Left kidney (tissue), 8 donors: ENCODE measurements around the gene KCNK1. TPM values are rescaled to one million over a fixed set of nuclear protein-coding genes. Genes with fewer than 3 reads are reported as not detected.

Experiments used
- DNase-seq: peaks from one replicate; pipeline ENCODE4 v3.0.0-alpha.2; 2013
- long read RNA-seq, 8 donors: transcript quantifications; one replicate each; lab custom pipeline, GENCODE V29; 2026
- polyA plus RNA-seq: library from polyadenylated mRNA; unstranded; fragments of 120-200 nt; gene quantifications from one replicate; pipeline ENCODE4 v1.2.1, GENCODE V29; 2013; ENCODE audit not compliant: insufficient read length

Gene KCNK1
- 6.2 TPM for polyA plus RNA-seq
- long read RNA-seq, donor 1, transcript KCNK1-202 (3 exons, 2,161 nt): major isoform, 5 of 5 reads
- long read RNA-seq, donor 1, partial matches to known transcripts: 0 of 5 reads
- long read RNA-seq, donor 1, other reads (novel, unspliced or antisense): 0 of 5 reads
- long read RNA-seq, donor 2, transcript KCNK1-202 (3 exons, 2,161 nt): major isoform, 5 of 5 reads
- long read RNA-seq, donor 2, partial matches to known transcripts: 0 of 5 reads
- long read RNA-seq, donor 2, other reads (novel, unspliced or antisense): 0 of 5 reads
- long read RNA-seq, donor 3, partial matches to known transcripts: 0 of 3 reads
- long read RNA-seq, donor 3, other reads (novel, unspliced or antisense): 0 of 3 reads
- long read RNA-seq, donor 4: 0 reads
- long read RNA-seq, donor 5, transcript KCNK1-202 (3 exons, 2,161 nt): major isoform, 12 of 12 reads
- long read RNA-seq, donor 5, partial matches to known transcripts: 0 of 12 reads
- long read RNA-seq, donor 5, other reads (novel, unspliced or antisense): 0 of 12 reads
- long read RNA-seq, donor 6, transcript KCNK1-202 (3 exons, 2,161 nt): major isoform, 6 of 6 reads
- long read RNA-seq, donor 6, partial matches to known transcripts: 0 of 6 reads
- long read RNA-seq, donor 6, other reads (novel, unspliced or antisense): 0 of 6 reads
- long read RNA-seq, donor 7, transcript KCNK1-202 (3 exons, 2,161 nt): major isoform, 8 of 8 reads
- long read RNA-seq, donor 7, partial matches to known transcripts: 0 of 8 reads
- long read RNA-seq, donor 7, other reads (novel, unspliced or antisense): 0 of 8 reads
- long read RNA-seq, donor 8, partial matches to known transcripts: 0 of 2 reads
- long read RNA-seq, donor 8, other reads (novel, unspliced or antisense): 0 of 2 reads

DNA sequence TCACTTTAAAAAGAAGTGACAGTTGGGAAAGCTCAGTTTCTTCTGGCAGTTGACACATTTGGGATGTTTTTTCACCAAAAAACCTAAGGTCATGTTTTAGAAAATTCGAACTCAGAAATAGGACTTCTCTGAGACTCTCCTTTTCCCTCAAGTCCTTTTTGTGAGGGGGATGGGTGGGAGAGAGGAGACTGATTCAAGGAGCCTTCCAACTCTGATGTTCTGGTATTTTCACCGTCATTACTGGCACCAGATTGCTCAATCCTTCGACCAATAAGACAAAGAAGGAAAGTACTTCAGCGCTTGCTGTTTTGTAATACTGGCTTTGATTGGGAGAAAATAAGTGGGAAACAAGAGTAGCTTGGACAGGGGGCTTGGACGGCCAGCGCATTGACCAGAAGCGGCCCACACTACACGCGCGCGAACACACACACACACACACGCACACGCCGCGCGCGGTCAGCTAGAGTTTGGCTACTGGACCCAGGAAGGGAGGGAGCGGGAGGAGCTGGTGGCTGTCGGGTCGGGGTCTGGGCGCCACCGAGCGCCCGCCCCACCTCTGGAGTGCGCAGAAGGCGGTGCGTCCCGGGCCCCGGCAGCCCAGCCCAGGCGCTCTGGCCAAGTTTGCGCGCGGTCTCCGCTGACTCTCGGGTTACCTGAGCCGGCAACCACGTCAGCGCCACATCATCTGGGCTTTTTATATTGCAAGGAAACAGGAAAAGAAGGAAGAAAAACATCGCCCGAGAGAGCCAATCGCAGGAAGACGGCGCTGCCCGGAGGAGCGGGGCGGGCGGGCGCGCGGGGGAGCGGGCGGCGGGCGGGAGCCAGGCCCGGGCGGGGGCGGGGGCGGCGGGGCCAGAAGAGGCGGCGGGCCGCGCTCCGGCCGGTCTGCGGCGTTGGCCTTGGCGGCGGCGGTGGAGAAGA lies at the start of gene KCNK1:
KCNK1 (plus strand) TSS at position 855 of the 921 bp plus-strand sequence; CDS start at position 921, 66 bp downstream.
- peak; percentile 79 for DNase-seq

DNA sequence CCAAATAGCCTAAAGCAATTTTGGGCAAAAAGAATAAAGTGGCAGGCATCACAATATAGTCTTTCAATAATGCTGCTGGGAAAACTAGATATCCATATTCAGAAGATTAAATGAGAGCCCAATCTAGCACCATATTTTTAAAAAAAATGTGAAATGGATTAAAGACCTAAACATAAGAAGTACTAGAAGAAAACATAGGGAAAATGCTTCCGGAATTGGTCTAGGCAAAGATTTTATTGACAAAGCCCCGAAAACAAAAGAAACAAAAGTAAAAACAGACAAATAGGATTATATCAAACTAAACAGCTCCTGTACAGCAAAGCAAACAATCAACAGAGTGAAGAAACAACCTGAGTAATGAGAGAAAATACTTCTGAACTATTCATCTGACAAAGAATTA lies 48.6 kb upstream of the KCNK1 start:
- DNase-seq: no peak

DNA sequence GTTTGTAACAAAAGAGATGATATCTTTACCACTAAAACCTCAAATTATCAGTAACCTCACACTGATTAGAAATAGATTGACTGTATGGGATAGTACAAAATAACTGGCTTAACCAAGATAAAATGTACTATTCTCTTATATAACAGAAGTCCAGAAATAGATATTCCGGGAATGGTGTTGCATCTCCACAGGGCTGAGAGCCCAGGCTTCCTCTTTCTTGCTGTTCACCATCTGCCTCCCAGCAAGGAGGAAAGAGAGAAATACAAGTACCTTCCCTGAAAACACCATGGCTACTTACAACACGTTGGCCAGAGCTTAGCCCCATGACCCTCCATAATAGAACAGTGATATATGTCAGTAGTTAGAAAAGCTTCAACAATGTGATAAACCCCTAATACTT lies 47.0 kb upstream of the KCNK1 start:
- DNase-seq: no peak

DNA sequence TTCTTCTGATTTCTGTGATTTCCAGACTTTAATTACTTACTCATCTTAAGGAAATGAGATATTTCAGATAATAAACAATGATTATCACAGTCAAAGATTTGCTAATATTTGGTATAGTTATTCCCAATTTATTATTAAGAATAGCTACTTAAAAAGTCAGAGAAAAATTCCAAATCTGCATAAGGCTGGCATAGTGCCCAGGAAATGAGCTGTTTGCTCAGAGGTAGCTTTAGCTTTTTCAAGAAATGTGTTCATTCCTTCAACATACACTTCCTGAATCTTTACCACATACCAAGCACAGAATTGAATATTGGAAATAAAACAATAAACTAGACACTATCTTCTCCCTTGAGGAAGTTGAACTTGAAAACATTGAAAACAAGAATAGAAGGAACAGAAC lies 44.3 kb upstream of the KCNK1 start:
- DNase-seq: no peak

GRCh38 chr1:233570216-233570615 lies 43.7 kb upstream of the KCNK1 start:
- no peak for DNase-seq

DNA sequence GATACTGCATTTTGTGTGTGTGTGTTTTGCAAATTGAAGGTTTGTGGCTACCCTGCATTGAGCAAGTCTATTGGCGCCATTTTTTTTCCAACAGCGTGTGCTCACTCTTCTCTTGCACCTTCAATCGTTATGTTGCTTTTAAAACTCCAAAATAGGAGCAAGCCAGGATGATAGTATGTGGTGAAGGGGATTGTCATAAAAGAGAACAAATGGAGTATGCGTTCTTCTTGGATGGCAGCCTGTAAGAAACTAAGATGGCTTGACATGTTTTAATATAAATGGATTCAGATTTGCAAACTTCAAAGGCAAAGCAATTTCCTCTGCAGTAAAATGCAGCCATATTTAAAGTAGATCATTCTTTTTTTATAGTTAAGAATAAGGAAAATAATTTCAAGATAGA lies 43.2 kb upstream of the KCNK1 start:
- DNase-seq: no peak

- DNase-seq: no peak
These were observed 41.0 kb upstream of the KCNK1 start for GRCh38 chr1:233572896-233573295.

GRCh38 chr1:233575450-233575849 lies 38.5 kb upstream of the KCNK1 start:
- no peak for DNase-seq

DNA sequence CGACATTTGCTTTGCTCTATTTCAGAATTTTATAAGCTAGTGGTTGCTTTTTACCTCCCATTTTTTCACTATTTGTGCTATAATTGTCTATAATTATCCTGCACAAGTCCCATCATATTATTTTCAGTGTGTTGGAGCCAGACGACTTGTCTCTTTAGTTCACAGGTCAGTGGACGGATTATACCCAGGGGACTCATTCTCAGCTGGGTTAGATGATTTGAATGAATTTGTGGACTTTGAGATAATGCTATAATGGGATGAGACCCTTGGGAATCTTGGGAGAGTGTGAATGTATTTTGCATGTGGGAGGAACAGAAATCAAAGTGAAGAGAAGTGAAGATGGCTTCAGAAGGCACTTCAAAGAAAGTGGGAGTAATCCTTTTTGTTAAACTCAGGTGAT lies 31.5 kb upstream of the KCNK1 start:
- no peak for DNase-seq

GRCh38 chr1:233584376-233584775 lies 29.5 kb upstream of the KCNK1 start:
- DNase-seq: no peak

DNA sequence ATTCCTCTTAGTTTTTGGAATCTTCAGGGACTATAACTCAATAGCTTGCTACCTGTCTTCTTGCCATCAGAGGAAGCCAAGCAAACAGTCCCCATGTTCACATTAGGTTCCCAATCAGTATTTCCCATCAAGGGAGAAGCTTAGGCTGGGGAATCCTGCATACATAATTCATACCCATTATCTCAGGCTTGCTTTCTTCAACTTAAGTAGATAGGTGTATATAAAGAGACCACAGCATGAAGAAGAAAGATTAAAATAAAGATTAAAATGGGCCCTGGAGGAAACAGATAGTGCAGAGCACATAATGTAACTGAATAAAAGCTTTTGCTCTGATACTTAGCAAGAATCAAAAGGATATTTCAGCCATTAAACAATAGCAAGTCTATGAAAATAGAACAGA lies 29.0 kb upstream of the KCNK1 start:
- no peak for DNase-seq

- DNase-seq: no peak
These were observed 27.6 kb upstream of the KCNK1 start for GRCh38 chr1:233586301-233586700.

DNA sequence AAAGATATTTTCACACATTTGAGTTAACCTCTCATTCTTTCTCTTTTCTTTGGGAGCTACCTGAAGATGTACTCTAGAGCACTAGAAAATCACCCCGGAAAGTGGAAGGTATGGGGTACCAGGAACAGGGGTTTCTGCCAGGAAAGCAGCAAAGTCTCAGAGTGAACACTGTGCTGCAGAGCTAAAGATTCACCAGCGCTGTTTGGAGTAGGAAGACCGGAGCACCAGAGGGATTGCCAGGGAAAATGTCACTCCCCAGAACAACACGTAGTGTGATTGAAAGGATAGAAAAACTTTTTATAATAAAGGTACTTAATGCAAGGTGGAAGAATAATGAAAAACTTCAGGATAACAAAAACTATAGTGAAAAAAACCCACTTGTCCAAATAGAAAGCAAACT lies 26.7 kb upstream of the KCNK1 start:
- DNase-seq: no peak

- no peak for DNase-seq
These were observed 25.7 kb upstream of the KCNK1 start for GRCh38 chr1:233587958-233588799.

DNA sequence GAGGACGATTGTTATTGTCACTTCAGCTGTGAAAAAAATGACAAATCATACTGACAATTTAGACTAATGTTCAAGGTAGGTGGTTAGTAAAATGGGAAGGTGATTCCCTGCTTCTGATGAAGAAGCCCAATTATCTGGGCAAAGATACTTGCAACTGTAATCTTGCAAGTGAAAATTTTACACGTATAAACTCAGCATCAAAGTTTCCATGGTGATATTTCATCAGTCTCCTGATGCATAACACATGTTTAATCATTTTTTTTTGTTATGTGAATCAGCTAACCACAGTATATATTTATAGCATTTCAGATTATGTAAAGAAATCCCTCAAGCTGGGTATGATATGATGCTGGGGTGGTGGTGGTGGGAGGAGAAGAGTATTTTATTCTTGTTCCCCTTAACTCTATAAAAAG lies 16.4 kb upstream of the KCNK1 start:
- no peak for DNase-seq

DNA sequence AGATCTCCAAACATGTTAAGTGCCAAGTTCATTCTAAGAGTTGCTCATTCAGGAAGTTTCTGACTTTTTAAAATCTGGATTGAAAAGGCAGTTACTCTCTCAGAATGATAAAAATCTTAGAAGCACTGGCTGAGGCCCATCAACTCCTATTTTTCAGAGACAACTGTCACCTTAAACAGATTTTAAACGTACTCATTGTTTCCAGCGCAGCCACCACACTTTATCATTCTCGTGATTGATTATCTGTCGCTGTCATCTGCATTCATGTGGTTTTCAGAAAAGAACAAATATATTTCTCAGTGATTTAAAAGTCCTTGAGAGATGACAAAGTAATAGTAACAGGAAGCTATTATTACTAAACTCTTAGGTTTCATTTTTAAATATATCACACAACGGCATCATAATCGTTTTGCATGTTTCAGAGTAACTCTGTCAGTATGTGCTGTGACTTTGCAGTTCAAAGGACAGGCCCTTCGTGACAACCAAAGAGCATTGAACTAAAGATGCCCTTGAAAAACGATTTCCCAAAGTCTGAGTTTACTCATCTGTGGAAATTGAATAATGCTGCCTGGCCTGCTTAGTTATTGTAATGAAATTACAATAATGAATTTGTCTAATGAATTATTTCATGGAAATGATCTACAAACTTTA lies 14.9 kb upstream of the KCNK1 start:
- no peak for DNase-seq

GRCh38 chr1:233599542-233600073 lies 14.3 kb upstream of the KCNK1 start:
- no peak for DNase-seq

GRCh38 chr1:233600488-233600887 lies 13.4 kb upstream of the KCNK1 start:
- DNase-seq: no peak

- no peak for DNase-seq
These were observed 10.4 kb upstream of the KCNK1 start for GRCh38 chr1:233603478-233603877.

DNA sequence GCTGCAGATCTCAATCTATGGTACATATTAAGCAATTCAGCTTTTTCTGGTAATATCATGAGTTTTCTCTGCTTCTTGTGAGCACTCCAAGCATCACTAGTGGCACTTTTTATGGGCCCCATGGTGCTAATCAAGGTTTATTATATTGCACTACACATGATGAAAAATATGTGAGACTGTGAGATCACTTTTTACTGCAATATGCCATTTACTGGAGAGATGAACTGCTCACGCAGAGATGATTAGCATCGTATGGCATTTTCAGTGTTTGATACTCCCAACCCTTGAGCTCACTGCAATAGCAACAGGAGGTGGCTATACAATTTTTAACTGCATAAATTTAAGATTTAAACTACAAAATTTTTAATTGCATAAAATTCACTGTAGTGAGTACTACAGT lies 8.7 kb upstream of the KCNK1 start:
- DNase-seq: no peak
